ENCODE data around the gene GSE1.

GRCh38 chr16:85664580-85665372 lies 51.7 kb downstream of the GSE1 start:
- TF ChIP-seq, protein P1, sequence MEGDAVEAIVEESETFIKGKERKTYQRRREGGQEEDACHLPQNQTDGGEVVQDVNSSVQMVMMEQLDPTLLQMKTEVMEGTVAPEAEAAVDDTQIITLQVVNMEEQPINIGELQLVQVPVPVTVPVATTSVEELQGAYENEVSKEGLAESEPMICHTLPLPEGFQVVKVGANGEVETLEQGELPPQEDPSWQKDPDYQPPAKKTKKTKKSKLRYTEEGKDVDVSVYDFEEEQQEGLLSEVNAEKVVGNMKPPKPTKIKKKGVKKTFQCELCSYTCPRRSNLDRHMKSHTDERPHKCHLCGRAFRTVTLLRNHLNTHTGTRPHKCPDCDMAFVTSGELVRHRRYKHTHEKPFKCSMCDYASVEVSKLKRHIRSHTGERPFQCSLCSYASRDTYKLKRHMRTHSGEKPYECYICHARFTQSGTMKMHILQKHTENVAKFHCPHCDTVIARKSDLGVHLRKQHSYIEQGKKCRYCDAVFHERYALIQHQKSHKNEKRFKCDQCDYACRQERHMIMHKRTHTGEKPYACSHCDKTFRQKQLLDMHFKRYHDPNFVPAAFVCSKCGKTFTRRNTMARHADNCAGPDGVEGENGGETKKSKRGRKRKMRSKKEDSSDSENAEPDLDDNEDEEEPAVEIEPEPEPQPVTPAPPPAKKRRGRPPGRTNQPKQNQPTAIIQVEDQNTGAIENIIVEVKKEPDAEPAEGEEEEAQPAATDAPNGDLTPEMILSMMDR (IDR thresholded peaks at IDR 0.05) = no peak
- no peak for TF ChIP-seq REST (IDR thresholded peaks at IDR 0.05; ENCODE audit: insufficient read depth in 1 of 2, low read depth in 2 of 2, low read length in 1 of 2)
- TF ChIP-seq SIN3A (IDR thresholded peaks at IDR 0.05; ENCODE audit: borderline replicate concordance, insufficient read depth, low read depth, low read length) = no peak
